Endothelial cell (in vitro differentiated cells): ENCODE results near the gene GET3. TPM values are rescaled to one million over a fixed set of nuclear protein-coding genes. Genes with fewer than 3 reads are reported as not detected.
A peak's percentile ranks its signal among the peaks of the same experiment; 100 is the strongest.

Source experiments
- DNase-seq: peaks from one replicate; pipeline ENCODE4 v3.0.0; 2021; ENCODE audit warnings: low spot score
- H3K27ac Mint-ChIP-seq: one replicate; pipeline ENCODE4 v1.8.0; 2021; ENCODE audit warnings: mixed read lengths, inconsistent platforms; ENCODE audit not compliant: unreplicated experiment
- H3K27me3 Mint-ChIP-seq: one replicate; pipeline ENCODE4 v1.8.0; 2021; ENCODE audit warnings: mild to moderate bottlenecking, moderate library complexity, mixed read lengths, inconsistent platforms; ENCODE audit not compliant: unreplicated experiment
- H3K36me3 Mint-ChIP-seq: one replicate; pipeline ENCODE4 v1.8.0; 2021; ENCODE audit warnings: mild to moderate bottlenecking, low read depth, mixed read lengths, inconsistent platforms; ENCODE audit not compliant: unreplicated experiment
- H3K4me1 Mint-ChIP-seq: one replicate; pipeline ENCODE4 v1.8.0; 2021; ENCODE audit warnings: mild to moderate bottlenecking, mixed read lengths, inconsistent platforms; ENCODE audit not compliant: unreplicated experiment
- H3K4me3 Mint-ChIP-seq: one replicate; pipeline ENCODE4 v1.8.0; 2021; ENCODE audit warnings: mild to moderate bottlenecking, mixed read lengths, inconsistent platforms; ENCODE audit not compliant: unreplicated experiment
- H3K9me3 Mint-ChIP-seq: one replicate; pipeline ENCODE4 v1.8.0; 2021; ENCODE audit warnings: mixed read lengths, inconsistent platforms; ENCODE audit not compliant: unreplicated experiment
- CTCF ChIP-seq: fragments of 200-600 bp; sonication (generic); IDR thresholded peaks from one replicate; pipeline ENCODE4 v1.5.0; 2021; ENCODE audit warnings: antibody characterized with exemption; ENCODE audit not compliant: unreplicated experiment
- total RNA-seq: library from RNA; stranded (reverse); fragmentation: NEBNext Ultra II Directional; extraction: Animal tissue kit (Norgen Biotek cat#: 25700); gene quantifications from one replicate; pipeline ENCODE4 v1.2.1, GENCODE V29; 2021; ENCODE audit not compliant: unreplicated experiment

GET3 gene
- total RNA-seq, 1 donor from 2014 or later: 77.9 TPM

GRCh38 chr19:12778905-12779161, 41.5 kb downstream of the GET3 start:
- H3K36me3 Mint-ChIP-seq: peaks cover 4% of the 10 kb centered on the region

GRCh38 chr19:12779162-12779993, 42.1 kb downstream of the GET3 start:
- peaks cover 16% of the 10 kb centered on the region for H3K27me3 Mint-ChIP-seq
- no peak for TF ChIP-seq CTCF
- H3K9me3 Mint-ChIP-seq: no peaks in the 10 kb centered on the region
- peaks cover 4% of the 10 kb centered on the region for H3K36me3 Mint-ChIP-seq
- peaks cover 19% of the 10 kb centered on the region for H3K4me1 Mint-ChIP-seq
- peak overlapping the region; percentile 93 for H3K27ac Mint-ChIP-seq
- peak; percentile 54 for DNase-seq
- H3K4me3 Mint-ChIP-seq: peak overlapping the region; percentile 65

More at GRCh38 chr19:12778905-12779161, 41.5 kb downstream of the GET3 start:
- Mint-ChIP-seq H3K9me3 (no peaks in the 10 kb centered on the region), H3K4me3 (peak overlapping the region; percentile 91), H3K27me3 (peaks cover 16% of the 10 kb centered on the region), H3K27ac (peak overlapping the region; percentile 99), H3K4me1 (peaks cover 19% of the 10 kb centered on the region)
- TF ChIP-seq CTCF: no peak
- DNase-seq: no peak

GRCh38 chr19:12782174-12782423, 44.8 kb downstream of the GET3 start:
- DNase-seq: no peak
- peak overlapping the region; percentile 87 for H3K4me3 Mint-ChIP-seq
- peak overlapping the region; percentile 94 for H3K27ac Mint-ChIP-seq
- H3K36me3 Mint-ChIP-seq: peaks cover 4% of the 10 kb centered on the region
- peaks cover 19% of the 10 kb centered on the region for H3K4me1 Mint-ChIP-seq
- peaks cover 13% of the 10 kb centered on the region for H3K27me3 Mint-ChIP-seq
- no peak for TF ChIP-seq CTCF
- no peaks in the 10 kb centered on the region for H3K9me3 Mint-ChIP-seq

GRCh38 chr19:12782424-12783290, 45.4 kb downstream of the GET3 start:
- TF ChIP-seq CTCF: no peak

More at GRCh38 chr19:12782424-12783290, 45.4 kb downstream of the GET3 start:
- Mint-ChIP-seq H3K9me3 (no peaks in the 10 kb centered on the region), H3K27me3 (peaks cover 13% of the 10 kb centered on the region), H3K36me3 (peaks cover 4% of the 10 kb centered on the region), H3K27ac (peak overlapping the region; percentile 94), H3K4me1 (peaks cover 19% of the 10 kb centered on the region), H3K4me3 (peak overlapping the region; percentile 87)
- DNase-seq: peak; percentile 84
